ENCODE results near the gene DUS1L.

DUS1L gene

GRCh38 chr17:82010575-82011525 is 54.8 kb downstream of the DUS1L start:
- no peak for DNase-seq

DNA sequence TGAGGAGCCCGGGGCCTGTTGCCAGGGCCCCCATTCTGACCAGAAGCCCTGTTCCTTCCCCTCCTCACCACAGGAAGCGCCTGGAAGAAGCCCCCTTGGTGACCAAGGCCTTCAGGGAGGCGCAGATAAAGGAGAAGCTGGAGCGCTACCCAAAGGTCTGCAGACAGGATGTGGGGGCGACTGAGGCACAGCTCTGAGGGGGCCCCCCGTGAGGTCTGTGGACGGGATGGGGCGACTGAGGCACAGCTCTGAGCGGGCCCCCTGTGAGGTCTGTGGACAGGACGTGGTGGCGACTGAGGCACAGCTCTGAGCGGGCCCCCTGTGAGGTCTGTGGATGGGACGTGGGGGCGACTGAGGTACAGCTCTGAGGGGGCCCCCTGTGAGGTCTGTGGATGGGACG is 56.2 kb downstream of the DUS1L start:
- no peak for DNase-seq

GRCh38 chr17:82008941-82009405 is 56.6 kb downstream of the DUS1L start:
- no peak for DNase-seq

DNA sequence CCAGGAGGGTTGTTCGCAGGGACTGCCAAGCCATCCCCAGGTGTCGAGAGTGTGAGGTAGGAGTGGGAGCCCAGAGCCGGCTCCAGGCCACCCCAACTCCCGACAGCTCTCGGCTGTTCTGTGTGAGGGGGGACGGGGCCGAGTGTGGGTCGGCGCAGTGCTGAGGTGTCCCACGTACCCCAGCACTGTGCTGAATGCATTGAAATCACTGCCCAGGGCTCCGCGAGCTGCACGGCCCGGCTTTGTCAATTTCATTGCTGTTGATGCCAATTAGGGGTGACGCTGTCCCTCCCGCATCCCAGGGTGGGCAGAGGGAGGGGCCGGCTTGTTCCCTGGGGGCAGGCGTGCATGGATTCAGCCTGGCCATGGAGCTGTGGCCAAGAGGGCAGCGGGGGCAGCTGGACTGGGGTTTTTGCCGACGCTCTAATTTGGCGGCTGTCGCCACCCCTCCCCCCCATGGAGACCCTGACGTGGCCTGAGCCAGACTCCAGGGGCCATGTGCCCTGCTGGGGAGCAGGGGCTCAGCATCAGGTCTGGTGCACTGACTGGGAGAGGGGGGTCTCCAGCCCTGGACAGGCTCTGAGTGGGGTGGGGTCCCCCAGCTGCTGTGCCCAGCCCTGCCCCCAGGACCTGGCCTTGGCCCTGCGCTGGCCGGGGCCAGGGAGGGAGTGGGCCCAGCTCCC is 57.2 kb downstream of the DUS1L start:
- DNase-seq: no peak
